GM21423 (cell line): ENCODE results near the gene UBE2V1.
"Not testable (repeated sequence)": the region's sequence is repeated elsewhere in the genome, so short reads cannot be mapped to it uniquely, and the experiment has no call there.

Experiments used
- ATAC-seq: cut with Tn5 transposase; IDR thresholded peaks from one replicate; pipeline ENCODE4 v1.9.1; 2021; ENCODE audit warnings: mild to moderate bottlenecking, moderate library complexity; ENCODE audit not compliant: unreplicated experiment

The UBE2V1 gene

GRCh38 chr20:50097843-50098242, 15.1 kb downstream of the UBE2V1 start:
- ATAC-seq, result no peak

GRCh38 chr20:50096237-50096636, 16.7 kb downstream of the UBE2V1 start:
- ATAC-seq, result no peak

GRCh38 chr20:50095476-50096078, 17.4 kb downstream of the UBE2V1 start:
- no peak for ATAC-seq

GRCh38 chr20:50094522-50094921, 18.4 kb downstream of the UBE2V1 start:
- no peak for ATAC-seq

- ATAC-seq, result no peak
Measured at GRCh38 chr20:50093240-50093639, 19.7 kb downstream of the UBE2V1 start.

GRCh38 chr20:50092436-50092835, 20.5 kb downstream of the UBE2V1 start:
- ATAC-seq, result no peak

GRCh38 chr20:50089787-50090177, 23.2 kb downstream of the UBE2V1 start:
- no peak for ATAC-seq

GRCh38 chr20:50089140-50089786, 23.7 kb downstream of the UBE2V1 start:
- no peak for ATAC-seq

- no peak for ATAC-seq
Measured at GRCh38 chr20:50088022-50088421, 24.9 kb downstream of the UBE2V1 start.

GRCh38 chr20:50085481-50086365, 27.2 kb downstream of the UBE2V1 start:
- peak; percentile 60 for ATAC-seq

GRCh38 chr20:50085146-50085480, 27.8 kb downstream of the UBE2V1 start:
- no peak for ATAC-seq

GRCh38 chr20:50083034-50083433, 29.9 kb downstream of the UBE2V1 start:
- no peak for ATAC-seq

GRCh38 chr20:50082056-50082455, 30.9 kb downstream of the UBE2V1 start:
- not testable (repeated sequence) for ATAC-seq

GRCh38 chr20:50077818-50078601, 34.9 kb downstream of the UBE2V1 start:
- no peak for ATAC-seq

- no peak for ATAC-seq
Measured at GRCh38 chr20:50073500-50073899, 39.5 kb downstream of the UBE2V1 start.

- ATAC-seq, result peak; percentile 92
Measured at GRCh38 chr20:50071039-50071888, 41.7 kb downstream of the UBE2V1 start.

- no peak for ATAC-seq
Measured at GRCh38 chr20:50070361-50070760, 42.6 kb downstream of the UBE2V1 start.

GRCh38 chr20:50068041-50068651, 44.8 kb downstream of the UBE2V1 start:
- no peak for ATAC-seq

- ATAC-seq, result no peak
Measured at GRCh38 chr20:50067461-50067860, 45.5 kb downstream of the UBE2V1 start.

- ATAC-seq, result no peak
Measured at GRCh38 chr20:50067018-50067417, 45.9 kb downstream of the UBE2V1 start.
